ENCODE data around the gene RNASE1.
"Not testable (repeated sequence)": the region's sequence is repeated elsewhere in the genome, so short reads cannot be mapped to it uniquely, and the experiment has no call there.

- peak; percentile 36 for TF ChIP-seq CTCF (IDR thresholded peaks at IDR 0.05; ENCODE audit: insufficient read depth, low read length, poor library complexity, severe bottlenecking)
- not testable (repeated sequence) for TF ChIP-seq EZH2phosphoT487 (conservative IDR thresholded peaks at IDR 0.05; ENCODE audit: low read length)
Observed at GRCh38 chr14:20828024-20828694, 25.5 kb upstream of the RNASE1 start.
